Lung (tissue), 16 donors: Measurements from ENCODE around the gene DNAAF1. TPM values are rescaled to one million over a fixed set of nuclear protein-coding genes. Genes with fewer than 3 reads are reported as not detected.

Source experiments
- ATAC-seq: fragments of 200-7000 bp; cut with Tn5 transposase; one replicate; pipeline ENCODE4 v1.9.1; 2020; ENCODE audit warnings: moderate number of reproducible peaks; ENCODE audit not compliant: insufficient read depth, low FRiP score
- DNase-seq, 3 donors: peaks; one replicate each; pipeline ENCODE4 v3.0.0-alpha.2; 2013 to 2017
- H3K27ac ChIP-seq, 2 donors: one replicate each; pipeline ENCODE4 v1.5.1; 2013; ENCODE audit warnings: mild to moderate bottlenecking in 2 of 2, moderate library complexity in 2 of 2, control low read depth in 1 of 2, inconsistent platforms in 1 of 2, low read depth in 1 of 2, low read length in 1 of 2
- H3K27me3 ChIP-seq, 3 donors: one replicate each; pipeline ENCODE4 v1.5.1; 2013; ENCODE audit warnings: low read length in 2 of 3; ENCODE audit not compliant: control insufficient read depth in 3 of 3, insufficient read depth in 3 of 3
- H3K36me3 ChIP-seq, 4 donors: one replicate each; pipeline ENCODE4 v1.5.1; 2013; ENCODE audit warnings: low read length in 4 of 4, mild to moderate bottlenecking in 1 of 4, moderate library complexity in 1 of 4; ENCODE audit not compliant: control insufficient read depth in 4 of 4, insufficient read depth in 4 of 4
- H3K4me1 ChIP-seq, 5 donors: one replicate each; pipeline ENCODE4 v1.5.1; 2013; ENCODE audit warnings: low read length in 5 of 5, mild to moderate bottlenecking in 2 of 5, moderate library complexity in 1 of 5; ENCODE audit not compliant: control insufficient read depth in 5 of 5, insufficient read depth in 5 of 5
- H3K4me3 ChIP-seq: one replicate; pipeline ENCODE4 v1.5.1; 2013; ENCODE audit warnings: mild to moderate bottlenecking, control low read depth, moderate library complexity
- H3K9ac ChIP-seq, 2 donors: one replicate each; pipeline ENCODE4 v1.5.1; 2013; ENCODE audit warnings: low read length in 2 of 2, control low read depth in 1 of 2; ENCODE audit not compliant: insufficient read depth in 1 of 2
- H3K9me3 ChIP-seq, 4 donors: one replicate each; pipeline ENCODE4 v1.5.1; 2013; ENCODE audit warnings: low read length in 3 of 4, mild to moderate bottlenecking in 1 of 4, moderate library complexity in 1 of 4; ENCODE audit not compliant: control insufficient read depth in 4 of 4, insufficient read depth in 3 of 4
- WGBS, 2 donors: extraction: QIAGEN DNeasy Blood & Tissue Kit; methylation state at CpG; one replicate each; pipeline ENCODE4 v1.1.7; 2013; 5-methylcytosine and 5-hydroxymethylcytosine counted together
- long read RNA-seq, 5 donors: transcript quantifications; one replicate each; lab custom pipeline, GENCODE V29; 2026
- polyA plus RNA-seq, 2 donors: library from polyadenylated mRNA; stranded (reverse); fragments of 200-250 nt; gene quantifications; one replicate each; pipeline ENCODE4 v1.2.1, GENCODE V29; 2013
- total RNA-seq, 2 donors: library from RNA; depleted of rRNA in 1 of 2; stranded (reverse); fragments of >200 nt in 1 of 2; gene quantifications; one replicate each; pipeline ENCODE4 v1.2.1, GENCODE V29; 2014 to 2021
- TF ChIP-seq, protein P1 (sequence below): IDR thresholded peaks from 2 replicates; pipeline ENCODE4 v1.5.1; 2012; ENCODE audit warnings: mild to moderate bottlenecking; ENCODE audit errors: control extremely low read depth, extremely low read depth
- donor health status: control.
- donor health status: control.
- donor health status: Bipolar disorder and iron deficiency.
- donor health status: healthy.
- donor health status: DM: yes; HTN: yes; CAD: no.

DNAAF1 gene
- total RNA-seq = 10 to 100 TPM; 12.5 to 38.5 TPM
- 10 to 100 TPM; 11.5 to 12.3 TPM for polyA plus RNA-seq
- long read RNA-seq, donor 1, transcript DNAAF1-210 (1 exons, 2,689 nt) = major isoform, 38 of 41 reads
- long read RNA-seq, donor 1, partial matches to known transcripts = 0 of 41 reads
- long read RNA-seq, donor 1, other reads (novel, unspliced or antisense) = 0 of 41 reads
- long read RNA-seq, donor 2, transcript DNAAF1-210 (1 exons, 2,689 nt) = major isoform, 26 of 44 reads
- long read RNA-seq, donor 2, partial matches to known transcripts = 18 of 44 reads
- long read RNA-seq, donor 2, other reads (novel, unspliced or antisense) = 0 of 44 reads
- long read RNA-seq, donor 3, transcript DNAAF1-210 (1 exons, 2,689 nt) = major isoform, 25 of 32 reads
- long read RNA-seq, donor 3, partial matches to known transcripts = 5 of 32 reads
- long read RNA-seq, donor 3, other reads (novel, unspliced or antisense) = 0 of 32 reads
- long read RNA-seq, donor 4, transcript DNAAF1-210 (1 exons, 2,689 nt) = major isoform, 30 of 30 reads
- long read RNA-seq, donor 4, partial matches to known transcripts = 0 of 30 reads
- long read RNA-seq, donor 4, other reads (novel, unspliced or antisense) = 0 of 30 reads
- long read RNA-seq, donor 5, transcript DNAAF1-210 (1 exons, 2,689 nt) = major isoform, 49 of 58 reads
- long read RNA-seq, donor 5, partial matches to known transcripts = 7 of 58 reads
- long read RNA-seq, donor 5, other reads (novel, unspliced or antisense) = 0 of 58 reads

DNA sequence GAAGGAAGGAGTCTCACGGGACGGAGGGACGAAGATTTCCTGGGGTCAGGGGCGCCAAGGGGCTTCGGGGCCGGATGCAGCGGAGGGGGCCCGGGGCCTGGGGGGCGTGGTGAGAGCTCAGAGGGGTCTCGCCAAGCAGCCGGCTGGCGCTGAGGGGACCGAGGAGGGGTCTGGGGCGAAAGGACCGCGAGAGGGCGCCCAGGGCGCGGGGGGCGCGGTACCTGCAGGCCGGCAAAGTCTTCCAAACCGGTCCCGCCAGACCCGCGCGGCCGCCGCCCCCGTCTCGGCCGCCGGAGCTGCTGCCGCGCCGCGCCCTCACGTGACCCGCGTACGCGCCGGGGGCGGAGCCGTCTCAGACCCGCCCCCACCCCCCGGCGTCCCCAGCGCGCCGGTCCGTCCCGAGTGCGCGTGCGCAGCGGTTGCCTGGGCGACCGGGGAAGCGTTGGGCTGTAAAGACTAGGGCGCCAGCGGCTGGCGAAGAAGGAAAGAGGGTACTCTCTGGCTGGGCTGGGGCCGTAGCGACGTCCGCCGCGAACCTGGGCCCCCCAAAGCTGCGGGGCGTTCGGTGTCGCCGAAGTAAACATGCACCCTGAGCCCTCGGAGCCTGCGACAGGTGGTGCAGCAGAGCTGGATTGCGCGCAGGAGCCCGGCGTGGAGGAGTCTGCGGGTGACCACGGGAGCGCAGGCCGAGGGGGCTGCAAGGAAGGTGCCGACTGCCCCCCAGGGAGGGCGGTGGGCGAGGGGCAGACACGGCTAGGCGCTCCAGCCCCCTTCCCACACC, at the start of gene DNAAF1, which contains the start of gene HSDL1:
TSS of gene DNAAF1 (plus strand) at position 450 of the 781 bp plus-strand sequence. CDS start at position 583, 133 bp downstream.
TSS of gene HSDL1 (minus strand) at position 319 of the 781 bp plus-strand sequence. CDS start 13,856 bp downstream, outside the sequence.
- H3K4me3 ChIP-seq = peak within 1 kb of the TSS; percentile 66
- H3K27me3 ChIP-seq = no peaks in the 10 kb centered on the region
- TF ChIP-seq, protein P1, sequence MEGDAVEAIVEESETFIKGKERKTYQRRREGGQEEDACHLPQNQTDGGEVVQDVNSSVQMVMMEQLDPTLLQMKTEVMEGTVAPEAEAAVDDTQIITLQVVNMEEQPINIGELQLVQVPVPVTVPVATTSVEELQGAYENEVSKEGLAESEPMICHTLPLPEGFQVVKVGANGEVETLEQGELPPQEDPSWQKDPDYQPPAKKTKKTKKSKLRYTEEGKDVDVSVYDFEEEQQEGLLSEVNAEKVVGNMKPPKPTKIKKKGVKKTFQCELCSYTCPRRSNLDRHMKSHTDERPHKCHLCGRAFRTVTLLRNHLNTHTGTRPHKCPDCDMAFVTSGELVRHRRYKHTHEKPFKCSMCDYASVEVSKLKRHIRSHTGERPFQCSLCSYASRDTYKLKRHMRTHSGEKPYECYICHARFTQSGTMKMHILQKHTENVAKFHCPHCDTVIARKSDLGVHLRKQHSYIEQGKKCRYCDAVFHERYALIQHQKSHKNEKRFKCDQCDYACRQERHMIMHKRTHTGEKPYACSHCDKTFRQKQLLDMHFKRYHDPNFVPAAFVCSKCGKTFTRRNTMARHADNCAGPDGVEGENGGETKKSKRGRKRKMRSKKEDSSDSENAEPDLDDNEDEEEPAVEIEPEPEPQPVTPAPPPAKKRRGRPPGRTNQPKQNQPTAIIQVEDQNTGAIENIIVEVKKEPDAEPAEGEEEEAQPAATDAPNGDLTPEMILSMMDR = no peak
- H3K27ac ChIP-seq = peak within 1 kb of the TSS; percentile 52 to 56
- WGBS, 2 donors = 0 to 1% methylated on average over 79 to 89 of the region's 89 CpGs
- no peaks in the 10 kb centered on the region for H3K9me3 ChIP-seq
- ATAC-seq = peak; percentile 98
- DNase-seq = peak; percentile 92 to 94 (median 94)
- H3K9ac ChIP-seq = peak within 1 kb of the TSS; percentile 8 to 37
- peaks cover 0 to 7% (median 5%) of the 10 kb centered on the region in 5 donors for H3K4me1 ChIP-seq
- H3K36me3 ChIP-seq = no peaks in the 10 kb centered on the region

DNA sequence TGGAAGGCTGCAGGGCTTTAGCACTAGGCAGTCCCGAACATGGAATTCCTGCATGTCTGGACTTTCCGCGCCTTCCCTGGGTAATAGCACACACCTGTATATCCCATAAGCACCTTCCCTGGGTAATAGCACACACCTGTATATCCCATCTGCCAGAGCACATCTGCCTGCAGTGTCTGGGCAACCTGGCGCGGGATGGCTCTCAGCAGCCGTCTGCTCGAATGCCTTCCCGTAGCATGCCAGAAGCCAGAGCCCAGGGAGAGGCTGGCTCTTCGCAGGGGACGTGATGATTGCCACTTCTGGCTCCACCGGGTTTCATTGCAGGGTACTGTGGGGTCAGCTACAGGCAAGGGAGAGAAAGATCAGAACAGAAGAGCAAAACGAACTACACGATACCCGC, 49.6 kb upstream of the DNAAF1 start:
- ATAC-seq (no peak), DNase-seq (no peak)
- H3K4me3 ChIP-seq = no peak overlapping the region
- H3K4me1 ChIP-seq = peaks cover 0 to 5% (median 0%) of the 10 kb centered on the region in 5 donors
- no peaks in the 10 kb centered on the region for H3K27me3 ChIP-seq
- TF ChIP-seq, protein P1 = no peak
- H3K27ac ChIP-seq = peak overlapping the region in 1 of 2 donors; percentile 69
- 90% methylated on average over 14 of the region's 14 CpGs for WGBS, 2 donors
- no peaks in the 10 kb centered on the region for H3K9me3 ChIP-seq
- no peak overlapping the region for H3K9ac ChIP-seq
- peaks cover 27 to 43% (median 31%) of the 10 kb centered on the region in 4 donors for H3K36me3 ChIP-seq

DNA sequence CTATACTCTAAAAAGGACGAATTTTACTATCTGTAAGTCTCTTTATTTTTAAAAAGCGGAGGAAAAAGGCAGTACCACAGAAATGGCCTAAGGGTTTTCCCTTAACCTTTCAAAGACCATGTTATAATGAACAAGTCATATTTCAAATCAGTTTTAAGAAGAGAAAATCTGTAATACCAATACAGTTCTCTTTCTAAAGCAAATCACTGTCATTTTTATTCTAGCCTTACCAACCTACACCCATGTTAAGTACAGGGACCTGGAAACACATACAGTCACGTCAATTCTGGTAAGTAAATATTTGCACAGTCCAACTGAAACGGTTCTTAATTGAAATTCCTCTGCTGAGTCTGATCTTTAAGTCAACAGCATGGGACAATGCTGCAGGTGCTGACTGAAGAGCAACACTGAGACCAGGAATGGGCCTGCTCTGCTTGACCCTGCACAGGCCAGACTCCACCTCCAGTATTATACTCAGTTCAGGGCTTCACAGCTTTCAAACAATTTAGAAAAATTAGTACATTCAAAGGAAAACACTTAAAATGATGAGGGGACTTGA, 48.6 kb upstream of the DNAAF1 start:
- 69 to 84% methylated on average over 4 of the region's 4 CpGs for WGBS, 2 donors
- H3K27ac ChIP-seq = no peak overlapping the region
- peaks cover 25 to 45% (median 28%) of the 10 kb centered on the region in 4 donors for H3K36me3 ChIP-seq
- H3K4me1 ChIP-seq = peaks cover 0 to 5% (median 0%) of the 10 kb centered on the region in 5 donors
- H3K9me3 ChIP-seq = no peaks in the 10 kb centered on the region
- TF ChIP-seq, protein P1 = no peak
- ATAC-seq (peak; percentile 69), DNase-seq (peak; percentile 40 to 75 (median 57))
- no peak overlapping the region for H3K9ac ChIP-seq
- H3K27me3 ChIP-seq = no peaks in the 10 kb centered on the region
- no peak overlapping the region for H3K4me3 ChIP-seq
